Endothelial cell (in vitro differentiated cells): ENCODE data around the gene EPN1. TPM values are rescaled to one million over a fixed set of nuclear protein-coding genes. Genes with fewer than 3 reads are reported as not detected.
A peak's percentile ranks its signal among the peaks of the same experiment; 100 is the strongest.

Experiments
- DNase-seq: peaks from one replicate; pipeline ENCODE4 v3.0.0; 2021; ENCODE audit warnings: low spot score
- H3K27ac Mint-ChIP-seq: one replicate; pipeline ENCODE4 v1.8.0; 2021; ENCODE audit warnings: mixed read lengths, inconsistent platforms; ENCODE audit not compliant: unreplicated experiment
- H3K27me3 Mint-ChIP-seq: one replicate; pipeline ENCODE4 v1.8.0; 2021; ENCODE audit warnings: mild to moderate bottlenecking, moderate library complexity, mixed read lengths, inconsistent platforms; ENCODE audit not compliant: unreplicated experiment
- H3K36me3 Mint-ChIP-seq: one replicate; pipeline ENCODE4 v1.8.0; 2021; ENCODE audit warnings: mild to moderate bottlenecking, low read depth, mixed read lengths, inconsistent platforms; ENCODE audit not compliant: unreplicated experiment
- H3K4me1 Mint-ChIP-seq: one replicate; pipeline ENCODE4 v1.8.0; 2021; ENCODE audit warnings: mild to moderate bottlenecking, mixed read lengths, inconsistent platforms; ENCODE audit not compliant: unreplicated experiment
- H3K4me3 Mint-ChIP-seq: one replicate; pipeline ENCODE4 v1.8.0; 2021; ENCODE audit warnings: mild to moderate bottlenecking, mixed read lengths, inconsistent platforms; ENCODE audit not compliant: unreplicated experiment
- H3K9me3 Mint-ChIP-seq: one replicate; pipeline ENCODE4 v1.8.0; 2021; ENCODE audit warnings: mixed read lengths, inconsistent platforms; ENCODE audit not compliant: unreplicated experiment
- CTCF ChIP-seq: fragments of 200-600 bp; sonication (generic); IDR thresholded peaks from one replicate; pipeline ENCODE4 v1.5.0; 2021; ENCODE audit warnings: antibody characterized with exemption; ENCODE audit not compliant: unreplicated experiment
- total RNA-seq: library from RNA; stranded (reverse); fragmentation: NEBNext Ultra II Directional; extraction: Animal tissue kit (Norgen Biotek cat#: 25700); gene quantifications from one replicate; pipeline ENCODE4 v1.2.1, GENCODE V29; 2021; ENCODE audit not compliant: unreplicated experiment

EPN1 gene
- total RNA-seq, 1 donor from 2014 or later: 250 TPM

DNA sequence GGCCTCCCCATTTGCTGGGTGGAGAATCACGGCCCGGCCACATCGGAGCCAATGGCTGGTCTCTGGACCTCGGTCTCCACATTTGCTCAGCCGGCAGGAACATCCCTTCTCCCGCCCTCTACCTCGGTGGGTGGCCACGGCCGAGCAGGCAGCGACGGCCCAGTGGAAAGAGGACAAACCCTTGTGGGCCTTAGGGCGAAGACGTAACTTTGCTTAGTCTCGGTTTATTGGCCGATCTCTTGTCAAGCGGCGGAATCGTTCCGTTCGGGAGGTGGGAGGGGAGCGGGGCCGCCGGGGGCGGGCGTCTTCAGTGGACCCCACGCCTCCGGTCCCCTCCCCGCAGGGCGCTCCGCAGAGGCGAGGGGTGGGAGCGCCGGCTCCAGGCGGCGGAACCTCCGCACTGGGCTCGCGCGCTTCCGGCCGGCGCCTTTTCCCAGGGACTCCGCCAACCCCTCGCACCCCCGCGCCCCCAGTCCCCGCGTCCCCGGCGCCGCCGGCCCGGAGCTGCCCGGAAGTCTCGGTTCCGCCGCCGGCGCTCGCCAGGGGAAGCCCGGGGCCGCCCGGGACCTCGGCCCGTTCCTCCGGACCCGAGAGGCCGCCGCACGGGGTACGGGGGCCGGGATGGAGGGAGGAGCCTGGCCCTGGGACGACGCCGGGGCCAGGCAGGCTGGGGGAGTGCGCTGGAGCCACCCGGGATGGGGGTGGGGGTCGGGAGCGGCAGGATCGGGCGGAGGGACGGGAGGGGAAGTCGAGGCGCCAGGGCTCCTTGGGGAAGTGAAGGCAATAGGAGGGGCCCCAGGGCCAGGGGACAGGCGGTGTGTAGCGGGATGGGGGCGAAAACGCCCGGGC is 34.2 kb upstream of the EPN1 start, which contains the start of gene ZNF580:
TSS of gene ZNF580 (plus strand) at position 426 of the 849 bp plus-strand sequence. CDS start 1,507 bp downstream, outside the sequence.
- Mint-ChIP-seq H3K27me3 (peaks cover 24% of the 10 kb centered on the region), H3K4me1 (peaks cover 37% of the 10 kb centered on the region), H3K27ac (peak within 1 kb of the TSS; percentile 70), H3K9me3 (no peaks in the 10 kb centered on the region), H3K4me3 (peak within 1 kb of the TSS; percentile 93), H3K36me3 (peaks cover 26% of the 10 kb centered on the region)
- no peak for TF ChIP-seq CTCF
- peak; percentile 49 for DNase-seq

GRCh38 chr19:55641426-55642152 is 33.4 kb upstream of the EPN1 start:
- Mint-ChIP-seq H3K27me3 (peaks cover 22% of the 10 kb centered on the region), H3K4me1 (peaks cover 29% of the 10 kb centered on the region), H3K4me3 (peak overlapping the region; percentile 93), H3K9me3 (no peaks in the 10 kb centered on the region), H3K27ac (peak overlapping the region; percentile 76), H3K36me3 (peaks cover 24% of the 10 kb centered on the region)
- TF ChIP-seq CTCF: no peak
- DNase-seq: no peak

GRCh38 chr19:55642153-55643002 is 32.6 kb upstream of the EPN1 start:
- Mint-ChIP-seq H3K36me3 (peaks cover 31% of the 10 kb centered on the region), H3K4me3 (peak overlapping the region; percentile 93), H3K9me3 (no peaks in the 10 kb centered on the region), H3K4me1 (peaks cover 31% of the 10 kb centered on the region), H3K27ac (peak overlapping the region; percentile 76), H3K27me3 (peaks cover 28% of the 10 kb centered on the region)
- TF ChIP-seq CTCF: no peak
- no peak for DNase-seq

DNA sequence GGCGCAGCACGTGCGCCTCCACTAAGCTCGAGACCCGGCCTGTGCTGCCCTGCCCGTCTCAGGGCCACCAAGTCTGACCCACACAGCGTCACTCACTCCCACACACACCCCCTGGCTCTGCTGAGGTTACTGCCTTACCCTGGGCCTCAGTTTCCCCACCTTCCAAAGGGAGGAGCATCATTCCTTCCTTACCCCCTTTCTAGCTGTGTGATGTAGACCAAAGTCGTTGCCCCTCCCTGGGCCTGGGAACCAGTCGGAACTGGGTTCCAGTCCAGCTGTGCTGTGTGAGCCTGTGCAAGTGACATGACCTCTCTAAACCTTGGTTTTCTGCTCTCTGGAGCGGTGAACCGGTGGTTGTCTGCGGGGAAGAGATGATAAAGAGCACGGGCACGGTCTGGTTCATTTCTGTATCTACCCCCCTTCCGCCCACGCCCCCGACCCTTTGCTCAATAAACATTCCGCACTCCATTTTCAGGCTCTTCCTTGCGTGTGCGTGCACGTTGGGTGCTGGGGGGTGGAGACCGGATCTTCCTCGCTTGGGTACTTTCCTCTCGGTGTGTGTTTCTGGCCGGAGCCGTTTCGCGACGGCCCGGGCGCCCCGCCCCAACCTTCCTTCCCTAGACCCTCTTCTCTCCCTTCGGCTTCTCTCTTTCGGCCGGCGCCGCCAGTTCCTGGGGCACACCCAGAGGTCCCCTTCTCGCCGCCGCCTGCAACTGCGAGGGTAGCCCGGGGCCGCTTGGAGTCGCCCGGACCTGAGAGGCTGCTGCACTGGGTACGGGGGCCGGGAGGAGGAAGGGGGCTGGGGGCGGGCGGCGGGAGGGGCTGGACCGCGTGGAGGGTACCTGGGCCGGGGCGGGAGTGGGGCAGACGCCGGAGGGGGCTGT is 31.8 kb upstream of the EPN1 start, which contains the start of gene ZNF581:
TSS of gene ZNF581 (plus strand) at position 647 of the 884 bp plus-strand sequence. CDS start 923 bp downstream, outside the sequence.
- Mint-ChIP-seq H3K27me3 (peaks cover 27% of the 10 kb centered on the region), H3K4me1 (peaks cover 31% of the 10 kb centered on the region), H3K9me3 (no peaks in the 10 kb centered on the region), H3K27ac (peak within 1 kb of the TSS; percentile 62), H3K36me3 (peaks cover 26% of the 10 kb centered on the region), H3K4me3 (peak within 1 kb of the TSS; percentile 93)
- peak; percentile 65 for DNase-seq
- no peak for TF ChIP-seq CTCF
